ENCODE data around the gene KDM4E.

GRCh38 chr11:95011376-95011775 lies 13.7 kb upstream of the KDM4E start:
- TF ChIP-seq EZH2 (IDR thresholded peaks at IDR 0.05; ENCODE audit: insufficient read depth, poor library complexity, severe bottlenecking) (no peak), EZH2phosphoT487 (IDR thresholded peaks at IDR 0.05; ENCODE audit: insufficient read depth, low read depth) (no peak)
